ENCODE measurements around the gene LTO1.

- TF ChIP-seq POLR2A (IDR thresholded peaks at IDR 0.05; ENCODE audit: low read length), result no peak
- no peak for TF ChIP-seq GATA1 (IDR thresholded peaks at IDR 0.05; ENCODE audit: low read depth, low read length)
Measured at GRCh38 chr11:69708736-69709401, 33.7 kb upstream of the LTO1 start.

Measured in erythroblast (primary cell).